ENCODE measurements around the gene GMPPA. TPM values are rescaled to one million over a fixed set of nuclear protein-coding genes. Genes with fewer than 3 reads are reported as not detected.

GMPPA gene
- total and polyA plus RNA-seq, 9 of the 15 experiments (the other 6 are each of a cell fraction or from before 2014, with no cell fraction given): 7.0 to 101 (median 66.7) TPM

DNA sequence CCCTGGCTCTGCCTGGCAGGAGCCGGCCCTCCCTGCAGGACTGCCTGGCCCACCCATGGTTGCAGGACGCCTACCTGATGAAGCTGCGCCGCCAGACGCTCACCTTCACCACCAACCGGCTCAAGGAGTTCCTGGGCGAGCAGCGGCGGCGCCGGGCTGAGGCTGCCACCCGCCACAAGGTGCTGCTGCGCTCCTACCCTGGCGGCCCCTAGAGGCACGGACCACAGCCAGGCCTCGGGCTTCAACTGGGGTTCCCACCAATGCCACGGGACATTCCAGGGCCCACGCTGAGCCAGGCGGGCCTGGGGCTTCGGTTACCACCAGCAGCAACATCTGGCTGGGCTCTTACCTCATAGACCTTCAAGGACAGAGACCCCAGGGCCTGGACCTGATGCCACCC lies 6.1 kb upstream of the GMPPA start:
- no peak overlapping the region; a peak in 2 of 4 replicates for H3K9ac ChIP-seq (ENCODE audit: insufficient read depth in 1 of 2, low read depth in 2 of 2, low read length in 2 of 2)
- no peak overlapping the region for H2AFZ ChIP-seq (ENCODE audit: low read depth, low read length)
- H3K9me3 ChIP-seq (replicated peaks; ENCODE audit: control insufficient read depth, insufficient read depth, low read depth, low read length): no peaks in the 10 kb centered on the region
- TF ChIP-seq, protein P1, sequence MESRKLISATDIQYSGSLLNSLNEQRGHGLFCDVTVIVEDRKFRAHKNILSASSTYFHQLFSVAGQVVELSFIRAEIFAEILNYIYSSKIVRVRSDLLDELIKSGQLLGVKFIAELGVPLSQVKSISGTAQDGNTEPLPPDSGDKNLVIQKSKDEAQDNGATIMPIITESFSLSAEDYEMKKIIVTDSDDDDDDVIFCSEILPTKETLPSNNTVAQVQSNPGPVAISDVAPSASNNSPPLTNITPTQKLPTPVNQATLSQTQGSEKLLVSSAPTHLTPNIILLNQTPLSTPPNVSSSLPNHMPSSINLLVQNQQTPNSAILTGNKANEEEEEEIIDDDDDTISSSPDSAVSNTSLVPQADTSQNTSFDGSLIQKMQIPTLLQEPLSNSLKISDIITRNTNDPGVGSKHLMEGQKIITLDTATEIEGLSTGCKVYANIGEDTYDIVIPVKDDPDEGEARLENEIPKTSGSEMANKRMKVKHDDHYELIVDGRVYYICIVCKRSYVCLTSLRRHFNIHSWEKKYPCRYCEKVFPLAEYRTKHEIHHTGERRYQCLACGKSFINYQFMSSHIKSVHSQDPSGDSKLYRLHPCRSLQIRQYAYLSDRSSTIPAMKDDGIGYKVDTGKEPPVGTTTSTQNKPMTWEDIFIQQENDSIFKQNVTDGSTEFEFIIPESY (CRISPR knock-in tag; IDR thresholded peaks at IDR 0.05): peak; percentile 68
- TF ChIP-seq RCOR1 (IDR thresholded peaks at IDR 0.05; ENCODE audit: borderline replicate concordance in 1 of 2, low read depth in 2 of 2, low read length in 2 of 2): no peak
- 76% methylated on average over 8 of the region's 20 CpGs for WGBS (ENCODE audit: insufficient coverage, low coverage, missing lambda C conversion rate)
- ATAC-seq: no peak
- POLR2A ChIA-PET: no interaction called here
- no peaks in the 10 kb centered on the region for H3K9me1 ChIP-seq (ENCODE audit: control insufficient read depth, insufficient read depth, low read length)
- BruUV-seq (replicated peaks): no TSS peak
- intact Hi-C loops (cut with micrococcal nuclease): no loop called here
- CTCF ChIA-PET (ENCODE audit: low intra/inter-chr PET ratio): no interaction called here
- no peak overlapping the region for H3K4me2 ChIP-seq (ENCODE audit: insufficient read depth, low read length)
- H3K79me2 ChIP-seq (ENCODE audit: control insufficient read depth, insufficient read depth, low read length): peaks cover 11% of the 10 kb centered on the region; the same call in 2 of the 3 replicates
- no peak for FAIRE-seq
- H3K27me3 ChIP-seq (ENCODE audit: control insufficient read depth in 2 of 2, insufficient read depth in 2 of 2, low read length in 2 of 2): no peaks in the 10 kb centered on the region
- peaks cover 19 to 69% of the 10 kb centered on the region in 2 experiments for H3K4me1 ChIP-seq (replicated peaks in 1 of 2; ENCODE audit: control insufficient read depth in 2 of 2, insufficient read depth in 2 of 2, low read length in 2 of 2)
- H3K36me3 ChIP-seq (ENCODE audit: control insufficient read depth, insufficient read depth, low read length): no peaks in the 10 kb centered on the region
- H3K4me3 ChIP-seq: no peak overlapping the region
- no peaks in the 10 kb centered on the region for H4K20me1 ChIP-seq (replicated peaks; ENCODE audit: control insufficient read depth, insufficient read depth, low read length)
- H3K27ac ChIP-seq (ENCODE audit: extremely low read depth, low read depth, low read length): no peak overlapping the region
- no peak for DNase-seq (ENCODE audit: extremely low read depth in 1 of 4, low spot score in 3 of 4)
- in situ Hi-C loops (cut with MboI): loop anchor here (5.0 kb wide), 1 partner anchor 35 kb away; no protein-coding TSS in a partner anchor

DNA sequence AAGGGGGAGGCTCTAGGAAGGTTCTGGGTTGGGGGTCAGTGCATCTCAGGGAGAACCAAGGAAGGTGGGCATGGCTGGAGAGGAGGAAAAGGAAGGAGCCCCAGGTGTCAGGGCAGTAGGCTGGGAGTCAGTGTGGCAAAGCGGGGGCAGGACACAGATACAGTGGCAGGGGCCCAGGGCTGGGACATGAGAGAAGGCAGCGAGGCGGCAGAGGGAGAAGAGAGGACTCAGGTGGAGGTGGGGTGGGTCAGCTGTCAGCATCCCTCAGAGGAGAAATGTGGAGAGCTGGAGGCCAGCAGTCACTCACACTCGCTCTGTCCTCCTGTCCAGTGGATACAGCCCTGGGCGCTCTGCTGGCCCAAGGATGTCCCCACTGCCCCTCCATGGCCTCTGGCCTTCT lies 5.6 kb upstream of the GMPPA start:
- H3K36me3 ChIP-seq (ENCODE audit: control insufficient read depth, insufficient read depth, low read length): no peaks in the 10 kb centered on the region
- H4K20me1 ChIP-seq (replicated peaks; ENCODE audit: control insufficient read depth, insufficient read depth, low read length): no peaks in the 10 kb centered on the region
- ChIA-PET CTCF (ENCODE audit: low intra/inter-chr PET ratio) (no interaction called here), POLR2A (interaction anchor here (1.2 kb wide), 1 partner anchor 9 kb away, joined by 4 read pairs; no protein-coding TSS in a partner anchor)
- 94% methylated on average over 3 of the region's 5 CpGs for WGBS (ENCODE audit: insufficient coverage, low coverage, missing lambda C conversion rate)
- no peak for FAIRE-seq
- peak overlapping the region in 1 of 2 experiments; percentile 58; a peak in 2 of 4 replicates for H3K9ac ChIP-seq (ENCODE audit: insufficient read depth in 1 of 2, low read depth in 2 of 2, low read length in 2 of 2)
- ATAC-seq: no peak
- H3K4me1 ChIP-seq (replicated peaks in 1 of 2; ENCODE audit: control insufficient read depth in 2 of 2, insufficient read depth in 2 of 2, low read length in 2 of 2): peaks cover 20 to 73% of the 10 kb centered on the region in 2 experiments
- no peaks in the 10 kb centered on the region for H3K9me3 ChIP-seq (replicated peaks; ENCODE audit: control insufficient read depth, insufficient read depth, low read depth, low read length)
- no peaks in the 10 kb centered on the region for H3K9me1 ChIP-seq (ENCODE audit: control insufficient read depth, insufficient read depth, low read length)
- no TSS peak for BruUV-seq (replicated peaks)
- intact Hi-C loops (cut with micrococcal nuclease) (no loop called here), in situ Hi-C loops (cut with MboI) (loop anchor here (5.0 kb wide), 1 partner anchor 34 kb away; no protein-coding TSS in a partner anchor)
- H3K4me3 ChIP-seq: no peak overlapping the region
- peaks cover 11% of the 10 kb centered on the region; the same call in 2 of the 3 replicates for H3K79me2 ChIP-seq (ENCODE audit: control insufficient read depth, insufficient read depth, low read length)
- no peak overlapping the region for H3K27ac ChIP-seq (ENCODE audit: extremely low read depth, low read depth, low read length)
- no peak for DNase-seq (ENCODE audit: extremely low read depth in 1 of 4, low spot score in 3 of 4)
- no peak overlapping the region for H2AFZ ChIP-seq (ENCODE audit: low read depth, low read length)
- H3K27me3 ChIP-seq (ENCODE audit: control insufficient read depth in 2 of 2, insufficient read depth in 2 of 2, low read length in 2 of 2): no peaks in the 10 kb centered on the region
- no peak overlapping the region for H3K4me2 ChIP-seq (ENCODE audit: insufficient read depth, low read length)
- TF ChIP-seq NFIC (IDR thresholded peaks at IDR 0.05): no peak
- TF ChIP-seq, protein P2, sequence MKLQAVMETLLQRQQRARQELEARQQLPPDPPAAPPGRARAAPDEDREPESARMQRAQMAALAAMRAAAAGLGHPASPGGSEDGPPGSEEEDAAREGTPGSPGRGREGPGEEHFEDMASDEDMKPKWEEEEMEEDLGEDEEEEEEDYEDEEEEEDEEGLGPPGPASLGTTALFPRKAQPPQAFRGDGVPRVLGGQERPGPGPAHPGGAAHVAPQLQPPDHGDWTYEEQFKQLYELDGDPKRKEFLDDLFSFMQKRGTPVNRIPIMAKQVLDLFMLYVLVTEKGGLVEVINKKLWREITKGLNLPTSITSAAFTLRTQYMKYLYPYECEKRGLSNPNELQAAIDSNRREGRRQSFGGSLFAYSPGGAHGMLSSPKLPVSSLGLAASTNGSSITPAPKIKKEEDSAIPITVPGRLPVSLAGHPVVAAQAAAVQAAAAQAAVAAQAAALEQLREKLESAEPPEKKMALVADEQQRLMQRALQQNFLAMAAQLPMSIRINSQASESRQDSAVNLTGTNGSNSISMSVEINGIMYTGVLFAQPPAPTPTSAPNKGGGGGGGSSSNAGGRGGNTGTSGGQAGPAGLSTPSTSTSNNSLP (IDR thresholded peaks at IDR 0.05; ENCODE audit: borderline replicate concordance, low read depth, low read length): no peak
- TF ChIP-seq, protein P3, sequence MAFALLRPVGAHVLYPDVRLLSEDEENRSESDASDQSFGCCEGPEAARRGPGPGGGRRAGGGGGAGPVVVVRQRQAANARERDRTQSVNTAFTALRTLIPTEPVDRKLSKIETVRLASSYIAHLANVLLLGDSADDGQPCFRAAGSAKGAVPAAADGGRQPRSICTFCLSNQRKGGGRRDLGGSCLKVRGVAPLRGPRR (CRISPR knock-in tag; IDR thresholded peaks at IDR 0.05): no peak
- TF ChIP-seq ZNF785 (CRISPR knock-in tag; IDR thresholded peaks at IDR 0.05): no peak
- TF ChIP-seq, protein P4, sequence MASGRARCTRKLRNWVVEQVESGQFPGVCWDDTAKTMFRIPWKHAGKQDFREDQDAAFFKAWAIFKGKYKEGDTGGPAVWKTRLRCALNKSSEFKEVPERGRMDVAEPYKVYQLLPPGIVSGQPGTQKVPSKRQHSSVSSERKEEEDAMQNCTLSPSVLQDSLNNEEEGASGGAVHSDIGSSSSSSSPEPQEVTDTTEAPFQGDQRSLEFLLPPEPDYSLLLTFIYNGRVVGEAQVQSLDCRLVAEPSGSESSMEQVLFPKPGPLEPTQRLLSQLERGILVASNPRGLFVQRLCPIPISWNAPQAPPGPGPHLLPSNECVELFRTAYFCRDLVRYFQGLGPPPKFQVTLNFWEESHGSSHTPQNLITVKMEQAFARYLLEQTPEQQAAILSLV (tag; IDR thresholded peaks at IDR 0.05): no peak
- TF ChIP-seq, protein P5, sequence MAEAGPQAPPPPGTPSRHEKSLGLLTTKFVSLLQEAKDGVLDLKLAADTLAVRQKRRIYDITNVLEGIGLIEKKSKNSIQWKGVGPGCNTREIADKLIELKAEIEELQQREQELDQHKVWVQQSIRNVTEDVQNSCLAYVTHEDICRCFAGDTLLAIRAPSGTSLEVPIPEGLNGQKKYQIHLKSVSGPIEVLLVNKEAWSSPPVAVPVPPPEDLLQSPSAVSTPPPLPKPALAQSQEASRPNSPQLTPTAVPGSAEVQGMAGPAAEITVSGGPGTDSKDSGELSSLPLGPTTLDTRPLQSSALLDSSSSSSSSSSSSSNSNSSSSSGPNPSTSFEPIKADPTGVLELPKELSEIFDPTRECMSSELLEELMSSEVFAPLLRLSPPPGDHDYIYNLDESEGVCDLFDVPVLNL (CRISPR knock-in tag; IDR thresholded peaks at IDR 0.05; ENCODE audit: low read depth): no peak
- TF ChIP-seq NFXL1 (CRISPR knock-in tag; IDR thresholded peaks at IDR 0.05): no peak

Measured in K562 (cell line).